ENCODE results near the gene ANKDD1B.

DNA sequence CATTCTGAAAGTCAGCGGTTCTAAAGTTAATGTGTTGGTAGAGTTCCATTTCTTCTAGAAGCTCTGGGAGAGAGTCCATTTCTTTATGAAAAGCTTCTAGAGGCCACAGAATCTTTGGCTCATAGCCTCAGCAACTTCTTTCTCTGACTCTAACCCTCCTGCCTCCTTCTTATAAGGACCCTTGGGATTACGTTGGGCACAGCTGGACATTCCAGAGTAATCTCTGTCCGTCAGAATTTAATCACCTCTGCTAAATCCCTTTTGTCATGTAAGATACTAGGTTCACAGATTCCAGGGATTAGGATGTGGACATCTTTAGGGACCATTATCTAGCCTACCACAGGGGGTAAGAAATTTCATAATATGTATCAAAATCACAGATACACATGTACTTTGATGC lies 22.6 kb upstream of the ANKDD1B start:
- TF ChIP-seq, protein P1, sequence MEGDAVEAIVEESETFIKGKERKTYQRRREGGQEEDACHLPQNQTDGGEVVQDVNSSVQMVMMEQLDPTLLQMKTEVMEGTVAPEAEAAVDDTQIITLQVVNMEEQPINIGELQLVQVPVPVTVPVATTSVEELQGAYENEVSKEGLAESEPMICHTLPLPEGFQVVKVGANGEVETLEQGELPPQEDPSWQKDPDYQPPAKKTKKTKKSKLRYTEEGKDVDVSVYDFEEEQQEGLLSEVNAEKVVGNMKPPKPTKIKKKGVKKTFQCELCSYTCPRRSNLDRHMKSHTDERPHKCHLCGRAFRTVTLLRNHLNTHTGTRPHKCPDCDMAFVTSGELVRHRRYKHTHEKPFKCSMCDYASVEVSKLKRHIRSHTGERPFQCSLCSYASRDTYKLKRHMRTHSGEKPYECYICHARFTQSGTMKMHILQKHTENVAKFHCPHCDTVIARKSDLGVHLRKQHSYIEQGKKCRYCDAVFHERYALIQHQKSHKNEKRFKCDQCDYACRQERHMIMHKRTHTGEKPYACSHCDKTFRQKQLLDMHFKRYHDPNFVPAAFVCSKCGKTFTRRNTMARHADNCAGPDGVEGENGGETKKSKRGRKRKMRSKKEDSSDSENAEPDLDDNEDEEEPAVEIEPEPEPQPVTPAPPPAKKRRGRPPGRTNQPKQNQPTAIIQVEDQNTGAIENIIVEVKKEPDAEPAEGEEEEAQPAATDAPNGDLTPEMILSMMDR (IDR thresholded peaks at IDR 0.05): no peak
- TF ChIP-seq POLR2A (IDR thresholded peaks at IDR 0.05): no peak

All from testis (tissue), 2 donors.